GM19438 (cell line): ENCODE data around the gene CRCP.
"Not testable (repeated sequence)": the region's sequence is repeated elsewhere in the genome, so short reads cannot be mapped to it uniquely, and the experiment has no call there.

ENCODE experiments used
- ATAC-seq: cut with Tn5 transposase; IDR thresholded peaks from one replicate; pipeline ENCODE4 v1.9.1; 2021; ENCODE audit warnings: low read depth; ENCODE audit not compliant: unreplicated experiment

Gene CRCP

DNA sequence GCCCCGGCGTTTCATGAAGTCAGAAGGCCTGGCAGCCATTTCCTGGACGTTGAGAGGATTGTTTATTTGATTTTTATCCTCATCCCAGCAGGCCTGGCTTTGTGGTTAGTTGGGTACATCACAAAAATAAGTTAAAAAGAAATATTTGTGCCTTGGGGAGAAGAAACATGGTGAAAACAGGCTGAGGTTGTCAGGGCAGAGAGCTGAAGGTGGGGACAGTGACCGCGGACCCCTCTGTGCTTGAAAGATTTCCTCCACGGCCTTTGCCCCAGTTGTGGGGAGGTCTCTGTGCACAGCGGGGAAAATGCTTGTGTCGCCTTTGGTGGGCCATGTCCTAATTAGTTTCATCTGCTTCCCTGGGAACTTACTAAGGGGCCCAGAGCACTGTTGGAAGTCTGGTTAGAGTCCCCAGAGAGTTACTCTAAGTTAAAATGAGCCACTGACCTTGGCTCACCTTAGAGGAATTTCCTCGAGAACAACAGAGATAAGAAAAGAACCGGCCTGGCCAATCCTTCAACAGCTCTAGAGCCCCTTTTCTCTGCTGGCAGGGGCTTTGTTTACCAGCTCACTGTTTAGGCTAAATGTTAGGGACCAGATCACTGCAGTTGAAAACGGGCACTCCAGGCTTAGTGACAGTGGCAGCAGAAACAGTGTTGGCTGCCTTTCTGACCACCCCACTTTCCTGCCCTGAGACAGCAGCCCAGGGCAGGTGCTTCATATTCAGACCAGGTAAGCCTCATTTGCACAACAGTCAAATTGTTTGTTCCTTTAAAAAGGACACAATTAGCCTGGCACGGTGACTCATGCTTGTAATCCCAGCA, 37.9 kb downstream of the CRCP start:
- no peak for ATAC-seq

- ATAC-seq: no peak
Measured at GRCh38 chr7:66153691-66154090, 39.0 kb downstream of the CRCP start.

DNA sequence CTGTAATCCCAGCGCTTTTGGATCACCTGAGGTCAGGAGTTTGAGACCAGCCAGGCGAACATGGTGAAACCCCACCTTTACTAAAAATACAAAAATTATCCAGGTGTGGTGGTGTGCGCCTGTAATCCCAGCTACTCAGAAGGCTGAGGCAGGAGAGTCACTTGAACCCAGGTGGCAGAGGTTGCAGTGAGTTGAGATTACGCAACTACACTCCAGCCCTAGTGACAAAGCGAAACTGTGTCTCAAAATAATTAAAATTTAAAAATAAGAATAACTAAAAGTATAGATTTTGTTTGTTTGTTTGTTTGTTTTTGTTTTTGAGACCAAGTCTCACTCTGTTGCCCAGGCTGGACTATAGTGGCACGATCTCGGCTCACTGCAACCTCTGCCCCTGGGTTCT, 41.4 kb downstream of the CRCP start:
- not testable (repeated sequence) for ATAC-seq

DNA sequence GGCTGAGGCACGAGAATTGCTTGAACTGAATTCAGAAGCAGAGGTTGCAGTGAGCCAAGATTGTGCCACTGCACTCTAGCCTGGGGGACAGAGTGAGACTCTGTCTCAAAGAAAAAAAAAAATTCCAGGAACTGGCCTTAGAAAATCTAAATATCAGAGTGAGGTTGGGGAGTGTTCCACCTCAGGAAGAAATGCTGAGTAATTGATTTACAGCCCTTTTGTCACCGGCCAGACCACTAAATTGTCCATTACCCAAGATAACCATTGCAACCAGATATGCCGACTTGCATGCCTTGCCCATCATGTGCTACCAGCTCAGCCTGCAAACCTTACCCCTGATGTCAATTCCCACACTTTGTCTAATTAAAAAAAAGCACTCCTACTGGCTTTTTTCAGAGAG, 42.4 kb downstream of the CRCP start:
- ATAC-seq: no peak

GRCh38 chr7:66162622-66163021, 48.0 kb downstream of the CRCP start:
- ATAC-seq: no peak

- no peak for ATAC-seq
Measured at GRCh38 chr7:66163186-66163610, 48.6 kb downstream of the CRCP start.

DNA sequence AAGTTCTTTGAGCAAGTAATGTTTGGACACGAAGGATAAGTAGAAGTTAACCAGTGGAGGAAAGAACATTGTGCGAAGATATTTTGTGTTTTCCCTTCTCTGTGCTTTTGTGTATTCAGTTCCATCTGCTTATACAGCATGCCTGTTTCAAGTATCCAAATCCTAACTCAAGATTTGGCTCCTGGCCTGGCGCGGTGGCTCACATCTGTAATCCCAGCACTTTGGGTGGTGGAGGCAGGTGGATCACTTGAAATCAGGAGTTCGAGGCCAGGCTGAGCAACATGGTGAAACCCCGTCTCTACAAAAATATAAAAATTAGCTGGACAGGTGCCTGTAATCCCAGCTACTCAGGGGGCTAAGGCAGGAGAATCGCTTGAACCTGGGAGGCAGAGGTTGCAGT, 49.7 kb downstream of the CRCP start:
- no peak for ATAC-seq

- ATAC-seq: no peak
Measured at GRCh38 chr7:66167773-66168387, 53.2 kb downstream of the CRCP start.

DNA sequence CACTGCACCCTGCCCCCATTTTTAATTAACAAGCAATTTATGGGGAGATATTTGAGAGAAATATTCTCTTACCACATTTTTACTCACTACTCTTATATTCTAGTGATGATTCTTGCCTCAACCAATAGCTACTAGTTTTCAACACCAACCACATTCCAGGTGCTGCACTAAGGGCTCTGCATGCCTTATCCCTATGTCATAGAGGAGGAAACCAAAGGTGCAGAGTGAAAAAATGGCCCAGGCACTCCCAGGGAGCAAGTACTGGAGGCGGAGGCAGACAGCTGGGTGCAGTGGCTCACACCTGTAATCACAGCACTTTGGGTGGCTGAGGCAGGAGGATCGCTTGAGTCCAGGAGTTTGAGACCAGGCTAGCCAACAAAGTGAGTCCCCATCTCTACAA, 55.0 kb downstream of the CRCP start:
- ATAC-seq: no peak

DNA sequence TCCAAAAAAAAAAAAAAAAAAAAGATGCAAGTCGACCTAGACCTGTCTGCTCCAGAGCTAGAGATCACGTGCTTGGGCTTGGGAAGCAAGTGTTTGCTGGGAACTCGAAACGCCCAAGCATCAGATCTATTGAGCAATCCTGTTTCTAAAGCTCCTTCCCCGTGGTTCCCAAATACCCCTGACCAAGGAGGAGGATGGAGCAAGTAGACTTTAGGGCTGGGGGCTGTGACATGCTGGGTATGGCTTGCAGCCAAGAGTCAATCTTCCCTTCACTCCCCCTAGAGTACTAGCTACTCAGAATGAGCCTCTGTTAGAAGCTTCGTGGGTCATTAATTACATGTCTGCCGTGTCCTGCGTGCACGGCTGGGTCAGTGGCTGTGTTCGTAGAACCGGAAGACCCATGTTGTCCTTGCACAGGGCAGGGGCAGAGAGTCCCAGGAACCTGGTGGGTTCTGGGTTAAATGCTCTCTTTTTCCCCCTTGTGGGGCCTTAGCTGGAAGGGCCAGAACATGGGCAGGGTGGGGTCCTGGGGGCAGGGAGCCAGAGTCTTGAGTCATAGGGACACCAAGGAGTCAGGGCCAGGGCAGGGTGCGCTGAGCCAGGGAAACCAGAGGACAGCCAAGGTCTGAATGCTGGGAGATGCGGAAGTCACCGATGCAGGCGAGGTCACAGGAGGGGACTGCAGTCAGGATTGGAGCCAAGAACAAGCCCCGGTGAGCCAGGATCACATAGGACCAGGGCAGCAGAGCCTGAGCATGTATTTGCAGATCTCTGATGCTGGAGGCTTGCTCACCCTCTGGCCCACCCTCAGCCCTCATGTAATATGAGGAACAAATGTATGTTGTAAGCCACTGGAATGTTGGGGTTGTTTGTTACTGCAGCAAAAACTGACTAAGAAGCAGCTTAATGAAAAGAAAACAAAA, 55.9 kb downstream of the CRCP start:
- ATAC-seq: no peak

DNA sequence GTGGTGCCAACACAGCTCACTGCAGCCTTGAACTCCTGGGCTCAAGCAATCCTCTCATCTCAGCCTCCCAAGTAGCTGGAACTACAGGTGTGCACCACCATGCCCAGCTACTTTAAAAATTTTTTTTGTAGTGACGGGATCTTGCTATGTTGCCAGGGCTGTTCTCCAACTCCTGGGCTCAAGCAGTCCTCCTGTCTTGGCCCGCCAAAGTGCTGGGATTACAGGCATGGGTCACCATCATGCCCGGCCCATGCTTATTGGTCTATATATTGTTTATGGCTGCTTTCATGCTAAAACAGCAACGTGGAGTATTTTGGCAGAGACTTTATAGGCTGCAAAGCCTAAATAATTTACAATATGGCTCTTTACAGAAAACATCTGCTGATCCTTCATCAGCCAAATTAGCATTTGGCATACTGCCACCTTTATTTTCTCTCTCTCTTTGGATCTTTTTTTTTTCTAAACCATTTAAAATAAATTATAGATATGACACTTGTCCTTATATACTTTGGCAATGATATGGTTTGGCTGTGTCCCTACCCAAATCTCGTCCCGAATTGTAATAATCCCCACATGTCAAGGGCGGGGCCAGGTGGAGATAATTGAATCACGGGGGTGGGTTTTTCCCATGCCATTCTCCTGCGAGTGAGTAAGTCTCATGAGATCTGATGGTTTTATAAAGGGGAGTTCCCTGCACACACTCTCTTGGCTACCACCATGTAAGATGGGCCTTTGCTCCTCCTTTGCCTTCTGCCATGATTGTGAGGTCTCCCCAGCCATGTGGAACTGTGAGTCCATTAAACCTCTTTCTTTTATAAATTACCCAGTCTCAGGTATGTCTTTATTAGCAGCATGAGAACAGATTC, 58.1 kb downstream of the CRCP start:
- not testable (repeated sequence) for ATAC-seq

GRCh38 chr7:66173856-66174255, 59.2 kb downstream of the CRCP start:
- ATAC-seq: no peak

DNA sequence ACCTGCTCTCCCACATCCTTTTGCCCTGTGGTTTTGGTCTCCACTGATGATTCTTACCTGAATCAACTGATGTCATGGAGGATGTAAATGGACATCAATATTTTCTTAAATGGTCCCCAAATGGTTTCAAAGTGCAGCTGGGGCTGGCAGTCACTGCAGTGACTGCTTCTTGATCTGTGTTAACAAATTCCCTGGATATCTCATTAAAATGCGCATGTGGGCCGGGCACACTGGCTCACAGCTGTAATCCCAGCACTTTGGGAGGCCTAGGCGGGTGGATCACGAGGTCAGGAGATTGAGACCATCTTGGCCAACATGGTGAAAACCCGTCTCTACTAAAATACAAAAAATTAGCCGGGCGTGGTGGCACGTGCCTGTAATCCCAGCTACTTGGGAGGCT, 60.4 kb downstream of the CRCP start:
- not testable (repeated sequence) for ATAC-seq

DNA sequence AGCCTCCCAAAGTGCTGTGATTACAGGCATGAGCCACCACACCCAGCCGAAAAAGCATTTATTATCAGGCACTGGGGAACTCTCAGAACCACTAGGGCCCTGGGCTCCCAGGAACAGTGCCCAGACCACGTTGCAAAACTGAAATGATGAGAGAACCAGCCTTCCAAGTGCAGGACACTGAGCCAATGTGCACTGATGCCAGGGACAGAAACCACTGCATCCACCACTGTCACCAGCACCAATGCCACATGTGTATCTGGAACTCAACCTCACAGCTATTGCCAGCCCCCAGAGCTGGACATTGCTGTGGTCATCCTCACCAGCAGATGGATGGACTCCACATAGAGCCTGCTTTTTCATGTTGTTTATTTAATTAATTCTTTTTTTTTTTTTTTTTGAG, 62.3 kb downstream of the CRCP start:
- ATAC-seq: no peak

DNA sequence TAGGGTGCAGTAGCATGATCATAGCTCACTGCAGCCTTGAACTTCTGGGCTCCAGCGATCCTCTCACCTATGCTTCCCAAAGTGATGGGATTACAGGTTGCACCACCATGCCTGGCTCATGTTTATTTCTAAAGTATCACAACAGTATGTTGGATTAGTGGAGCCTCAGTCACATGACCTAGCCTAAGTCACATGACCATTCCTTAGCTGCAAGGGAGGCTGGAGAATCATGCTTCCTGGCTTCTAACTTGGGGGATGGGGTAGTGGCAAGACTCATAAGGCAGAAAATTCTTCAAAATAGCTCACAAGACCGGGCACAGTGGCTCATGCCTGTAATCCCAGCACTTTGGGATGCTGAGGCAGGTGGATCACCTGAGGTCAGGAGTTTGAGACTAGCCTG, 63.6 kb downstream of the CRCP start:
- no peak for ATAC-seq

DNA sequence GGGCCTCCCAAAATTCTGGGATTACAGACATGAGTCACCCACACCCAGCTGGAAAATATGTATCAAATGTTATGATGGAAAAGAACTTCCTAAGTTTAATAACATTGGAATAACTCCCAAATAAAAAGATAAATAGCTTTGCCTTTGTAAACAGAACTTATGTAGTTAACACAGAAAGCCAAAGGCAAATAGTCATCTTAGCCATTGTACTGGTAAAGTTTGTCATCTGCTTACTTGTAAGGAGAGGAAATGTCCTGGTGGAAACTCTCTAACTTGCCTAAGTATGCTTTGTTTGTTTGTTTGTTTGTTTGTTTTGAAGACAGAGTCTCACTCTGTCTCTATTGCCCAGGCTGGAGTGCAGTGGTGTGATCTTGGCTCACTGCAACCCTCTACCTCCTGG, 66.7 kb downstream of the CRCP start:
- ATAC-seq: no peak

- ATAC-seq: no peak
Measured at GRCh38 chr7:66181845-66182244, 67.2 kb downstream of the CRCP start.

- ATAC-seq: no peak
Measured at GRCh38 chr7:66182920-66183319, 68.3 kb downstream of the CRCP start.

GRCh38 chr7:66183700-66184099, 69.1 kb downstream of the CRCP start:
- ATAC-seq: no peak

DNA sequence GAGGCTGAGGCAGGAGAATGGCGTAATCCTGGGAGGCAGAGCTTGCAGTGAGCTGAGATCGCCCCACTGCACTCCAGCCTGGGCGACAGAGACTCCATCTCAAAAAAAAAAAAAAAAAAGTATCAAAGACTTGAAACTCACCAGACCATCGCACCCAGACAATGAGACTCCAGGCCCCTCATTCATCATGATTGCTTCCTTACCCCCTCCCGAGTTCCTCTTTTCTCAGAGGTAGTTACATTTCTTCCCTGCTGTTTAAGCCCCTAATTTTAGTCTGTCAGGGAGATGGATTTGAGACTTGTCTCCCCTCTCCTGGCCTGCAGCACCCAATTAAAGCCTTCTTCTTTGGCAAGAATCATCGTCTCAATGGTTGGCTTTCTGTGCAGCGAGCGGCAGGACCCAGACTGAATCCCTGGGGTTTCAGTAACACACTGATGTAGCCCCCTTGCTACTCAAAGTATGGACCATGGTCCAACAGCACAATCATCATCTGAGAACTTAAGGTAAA, 71.1 kb downstream of the CRCP start:
- ATAC-seq: no peak
